Parathyroid adenoma (tissue), 2 donors: ENCODE data around the gene GALNT16.

ENCODE experiments used
- H2AFZ ChIP-seq: fragments of 300-600 bp; sonication (generic); one replicate; pipeline ENCODE4 v1.7.0; 2017; ENCODE audit warnings: antibody characterized with exemption, mild to moderate bottlenecking
- H3K27ac ChIP-seq: fragments of 300-600 bp; sonication (generic); one replicate; pipeline ENCODE4 v1.7.0; 2017
- H3K27me3 ChIP-seq: fragments of 300-600 bp; sonication (generic); one replicate; pipeline ENCODE4 v1.7.0; 2017; ENCODE audit warnings: low read length; ENCODE audit not compliant: control insufficient read depth, insufficient read depth
- H3K36me3 ChIP-seq: fragments of 300-600 bp; sonication (generic); one replicate; pipeline ENCODE4 v1.7.0; 2017; ENCODE audit warnings: low read length; ENCODE audit not compliant: control insufficient read depth, insufficient read depth
- H3K4me1 ChIP-seq: fragments of 300-600 bp; sonication (generic); one replicate; pipeline ENCODE4 v1.7.0; 2017; ENCODE audit warnings: control low read depth
- H3K4me2 ChIP-seq: fragments of 300-600 bp; sonication (generic); one replicate; pipeline ENCODE4 v1.7.0; 2017; ENCODE audit warnings: low read length
- H3K4me3 ChIP-seq: fragments of 300-600 bp; sonication (generic); one replicate; pipeline ENCODE4 v1.7.0; 2017; ENCODE audit warnings: low read depth, low read length
- H3K79me2 ChIP-seq: fragments of 300-600 bp; sonication (generic); one replicate; pipeline ENCODE4 v1.7.0; 2017; ENCODE audit warnings: control low read depth
- H3K9ac ChIP-seq: fragments of 300-600 bp; sonication (generic); one replicate; pipeline ENCODE4 v1.7.0; 2017; ENCODE audit warnings: mild to moderate bottlenecking
- H3K9me3 ChIP-seq: fragments of 300-600 bp; sonication (generic); one replicate; pipeline ENCODE4 v1.7.0; 2017; ENCODE audit warnings: low read length; ENCODE audit not compliant: control insufficient read depth
- TF ChIP-seq, protein P1 (sequence below): fragments of 300-600 bp; sonication (generic); IDR thresholded peaks from one replicate; pipeline ENCODE4 v1.7.0; 2017; ENCODE audit warnings: antibody characterized with exemption, mild to moderate bottlenecking
- donor health status: primary hyperparathyroidism.

Gene GALNT16

DNA sequence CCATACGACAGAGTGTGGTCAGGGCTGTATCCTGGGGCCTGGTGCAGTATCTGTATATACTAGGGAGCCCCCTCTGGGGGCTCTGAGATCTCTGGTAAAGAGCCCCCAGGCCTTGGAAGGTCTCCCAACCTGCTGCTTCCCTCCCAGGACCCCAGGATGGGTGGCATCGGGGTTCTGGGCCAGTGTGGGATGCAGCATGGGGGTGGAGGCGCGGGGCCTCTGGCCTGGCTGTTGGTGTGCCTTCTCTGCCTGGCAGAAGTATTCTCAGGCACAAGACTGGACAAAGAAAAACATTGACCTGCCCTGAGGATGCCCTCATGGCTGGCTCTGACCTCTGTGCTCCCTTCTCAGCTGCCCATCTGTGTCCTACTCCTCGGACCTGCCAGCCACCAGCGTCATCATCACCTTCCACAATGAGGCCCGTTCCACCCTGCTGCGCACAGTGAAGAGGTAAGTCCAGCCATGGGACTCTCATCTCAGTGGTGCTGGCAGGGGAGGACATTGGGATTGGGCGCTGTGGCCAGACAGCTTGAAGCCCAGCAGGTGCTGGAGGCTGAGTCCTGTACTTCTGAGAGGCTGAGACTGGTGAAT, 64.5 kb downstream of the GALNT16 start:
- Histone ChIP-seq H3K4me1 (no peaks in the 10 kb centered on the region), H3K4me2 (no peak overlapping the region), H3K27ac (no peak overlapping the region), H3K79me2 (no peaks in the 10 kb centered on the region), H3K36me3 (no peaks in the 10 kb centered on the region), H3K9me3 (no peaks in the 10 kb centered on the region), H2AFZ (no peak overlapping the region), H3K4me3 (no peak overlapping the region), H3K9ac (no peak overlapping the region), H3K27me3 (no peaks in the 10 kb centered on the region)
- TF ChIP-seq, protein P1, sequence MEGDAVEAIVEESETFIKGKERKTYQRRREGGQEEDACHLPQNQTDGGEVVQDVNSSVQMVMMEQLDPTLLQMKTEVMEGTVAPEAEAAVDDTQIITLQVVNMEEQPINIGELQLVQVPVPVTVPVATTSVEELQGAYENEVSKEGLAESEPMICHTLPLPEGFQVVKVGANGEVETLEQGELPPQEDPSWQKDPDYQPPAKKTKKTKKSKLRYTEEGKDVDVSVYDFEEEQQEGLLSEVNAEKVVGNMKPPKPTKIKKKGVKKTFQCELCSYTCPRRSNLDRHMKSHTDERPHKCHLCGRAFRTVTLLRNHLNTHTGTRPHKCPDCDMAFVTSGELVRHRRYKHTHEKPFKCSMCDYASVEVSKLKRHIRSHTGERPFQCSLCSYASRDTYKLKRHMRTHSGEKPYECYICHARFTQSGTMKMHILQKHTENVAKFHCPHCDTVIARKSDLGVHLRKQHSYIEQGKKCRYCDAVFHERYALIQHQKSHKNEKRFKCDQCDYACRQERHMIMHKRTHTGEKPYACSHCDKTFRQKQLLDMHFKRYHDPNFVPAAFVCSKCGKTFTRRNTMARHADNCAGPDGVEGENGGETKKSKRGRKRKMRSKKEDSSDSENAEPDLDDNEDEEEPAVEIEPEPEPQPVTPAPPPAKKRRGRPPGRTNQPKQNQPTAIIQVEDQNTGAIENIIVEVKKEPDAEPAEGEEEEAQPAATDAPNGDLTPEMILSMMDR = no peak

DNA sequence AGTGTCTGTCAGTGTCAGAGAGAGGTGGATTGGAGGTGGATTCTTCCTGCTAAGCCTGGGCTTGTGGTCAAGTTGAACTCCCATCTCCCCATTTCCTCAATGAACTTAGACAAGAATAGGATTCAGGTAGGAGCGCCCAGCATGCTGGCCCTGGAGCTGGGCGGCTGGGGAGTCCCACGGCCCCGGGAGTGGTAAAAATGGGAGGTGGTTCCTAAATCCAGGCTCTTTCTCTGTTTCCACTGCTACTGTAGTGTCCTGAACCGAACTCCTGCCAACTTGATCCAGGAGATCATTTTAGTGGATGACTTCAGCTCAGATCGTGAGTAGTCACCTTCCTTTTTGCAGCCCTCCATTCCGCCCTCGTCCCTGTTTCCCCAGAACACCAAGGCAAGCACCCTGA, 65.1 kb downstream of the GALNT16 start:
- no peak overlapping the region for H2AFZ ChIP-seq
- no peaks in the 10 kb centered on the region for H3K79me2 ChIP-seq
- no peak overlapping the region for H3K27ac ChIP-seq
- H3K9ac ChIP-seq = no peak overlapping the region
- TF ChIP-seq, protein P1 = no peak
- no peaks in the 10 kb centered on the region for H3K4me1 ChIP-seq
- no peak overlapping the region for H3K4me2 ChIP-seq
- no peaks in the 10 kb centered on the region for H3K27me3 ChIP-seq
- no peaks in the 10 kb centered on the region for H3K9me3 ChIP-seq
- H3K36me3 ChIP-seq = no peaks in the 10 kb centered on the region
- H3K4me3 ChIP-seq = no peak overlapping the region

DNA sequence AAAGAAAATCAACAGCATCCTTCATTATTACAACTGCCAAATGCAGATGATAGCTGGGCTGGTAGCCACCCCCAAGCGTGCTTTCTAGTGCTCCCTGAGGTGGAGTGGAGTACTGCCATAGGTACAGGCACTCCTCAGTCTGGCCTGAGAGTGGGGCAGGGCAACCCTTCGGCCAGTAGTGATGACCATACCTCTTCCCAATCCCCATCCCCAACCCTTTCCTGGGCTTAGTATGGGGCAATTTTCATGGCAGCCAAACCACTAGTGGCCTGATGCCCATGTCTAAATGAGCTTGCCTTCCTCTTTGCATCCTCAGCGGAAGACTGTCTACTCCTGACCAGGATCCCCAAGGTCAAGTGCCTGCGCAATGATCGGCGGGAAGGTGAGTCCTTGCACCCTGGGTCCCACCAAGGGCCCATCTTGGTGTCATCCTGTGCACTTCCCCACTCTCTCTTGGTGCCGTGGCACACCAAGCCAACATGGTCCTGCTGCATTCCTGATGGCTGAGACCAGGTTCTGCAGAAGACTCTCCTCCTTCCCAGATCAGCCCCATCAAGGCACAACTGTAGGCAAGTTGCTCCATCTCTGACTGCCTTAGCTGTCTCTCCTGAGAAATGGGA, 65.8 kb downstream of the GALNT16 start:
- H3K4me3 ChIP-seq = no peak overlapping the region
- no peak overlapping the region for H3K9ac ChIP-seq
- TF ChIP-seq, protein P1 = no peak
- H2AFZ ChIP-seq = no peak overlapping the region
- no peak overlapping the region for H3K4me2 ChIP-seq
- no peaks in the 10 kb centered on the region for H3K79me2 ChIP-seq
- no peaks in the 10 kb centered on the region for H3K4me1 ChIP-seq
- H3K27me3 ChIP-seq = no peaks in the 10 kb centered on the region
- H3K27ac ChIP-seq = no peak overlapping the region
- H3K9me3 ChIP-seq = no peaks in the 10 kb centered on the region
- no peaks in the 10 kb centered on the region for H3K36me3 ChIP-seq

DNA sequence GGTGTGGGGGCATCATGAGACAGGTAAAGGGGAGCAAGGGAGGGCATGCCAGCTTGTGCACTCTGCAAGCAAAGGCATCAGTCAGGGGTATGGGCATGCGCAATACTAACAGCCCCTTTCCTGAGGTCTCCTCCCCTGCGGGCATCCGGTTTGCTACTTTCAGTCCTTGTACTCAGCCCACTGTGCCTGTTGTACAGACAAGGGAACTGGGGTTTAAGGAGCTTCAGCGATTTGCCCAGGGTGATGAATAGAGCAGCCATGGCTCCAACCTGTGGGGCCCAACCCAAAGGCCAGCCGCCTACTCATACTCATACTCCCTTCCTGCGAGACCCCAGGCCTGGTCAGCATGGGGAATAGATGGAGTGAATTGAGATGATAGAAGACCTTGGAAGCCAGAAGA, 66.7 kb downstream of the GALNT16 start:
- TF ChIP-seq, protein P1 = no peak

DNA sequence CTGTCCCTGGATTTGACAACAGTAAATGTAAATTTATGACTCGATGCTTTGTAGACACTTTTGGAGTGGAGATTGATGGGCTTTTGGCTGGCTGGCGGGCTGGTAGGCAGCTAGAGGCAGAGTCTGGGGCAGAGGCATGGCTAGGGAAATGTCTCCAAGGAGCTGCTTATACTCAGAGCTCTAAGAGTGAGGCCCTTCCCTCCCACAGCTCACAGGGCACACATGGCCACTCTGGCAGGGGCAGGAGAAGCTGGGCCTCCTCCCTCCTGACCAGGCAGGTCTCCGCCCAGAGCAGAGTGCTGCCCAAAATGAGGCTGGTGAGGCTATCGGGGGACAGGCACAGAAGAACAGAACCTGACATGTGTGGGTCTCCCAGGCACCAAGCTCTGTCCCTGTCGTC, 67.5 kb downstream of the GALNT16 start:
- Histone ChIP-seq H3K4me3 (no peak overlapping the region), H3K27me3 (no peaks in the 10 kb centered on the region), H2AFZ (no peak overlapping the region), H3K4me2 (no peak overlapping the region), H3K9ac (no peak overlapping the region), H3K27ac (no peak overlapping the region), H3K9me3 (no peaks in the 10 kb centered on the region), H3K36me3 (no peaks in the 10 kb centered on the region), H3K79me2 (no peaks in the 10 kb centered on the region), H3K4me1 (no peaks in the 10 kb centered on the region)
- TF ChIP-seq, protein P1 = no peak

More for the DNA sequence above, 66.7 kb downstream of the GALNT16 start:
- Histone ChIP-seq H3K4me2 (no peak overlapping the region), H3K27me3 (no peaks in the 10 kb centered on the region), H3K4me1 (no peaks in the 10 kb centered on the region), H2AFZ (no peak overlapping the region), H3K9ac (no peak overlapping the region), H3K4me3 (no peak overlapping the region), H3K9me3 (no peaks in the 10 kb centered on the region), H3K36me3 (no peaks in the 10 kb centered on the region), H3K79me2 (no peaks in the 10 kb centered on the region), H3K27ac (no peak overlapping the region)
